HL-60 (cell line): ENCODE results near the gene CREB5.

Experiments
- CTCF ChIP-seq: IDR thresholded peaks from one replicate; pipeline ENCODE4 v1.5.1; 2011; ENCODE audit warnings: low read length, control low read depth, inconsistent platforms; ENCODE audit not compliant: insufficient read depth
- GABPA ChIP-seq: IDR thresholded peaks from 2 replicates; pipeline ENCODE4 v1.6.1; 2012; ENCODE audit warnings: low read depth
- POLR2AphosphoS5 ChIP-seq: IDR thresholded peaks from 2 replicates; pipeline ENCODE4 v1.6.1; 2012; ENCODE audit warnings: low read depth
- SPI1 ChIP-seq: IDR thresholded peaks from 2 replicates; pipeline ENCODE4 v1.6.1; 2012; ENCODE audit warnings: low read depth, mild to moderate bottlenecking, borderline replicate concordance
- TF ChIP-seq, protein P1 (sequence below): IDR thresholded peaks from 2 replicates; pipeline ENCODE4 v1.6.1; 2012; ENCODE audit warnings: low read depth; ENCODE audit not compliant: insufficient replicate concordance

- TF ChIP-seq CTCF (no peak), POLR2AphosphoS5 (no peak), SPI1 (no peak), GABPA (no peak)
- TF ChIP-seq, protein P1, sequence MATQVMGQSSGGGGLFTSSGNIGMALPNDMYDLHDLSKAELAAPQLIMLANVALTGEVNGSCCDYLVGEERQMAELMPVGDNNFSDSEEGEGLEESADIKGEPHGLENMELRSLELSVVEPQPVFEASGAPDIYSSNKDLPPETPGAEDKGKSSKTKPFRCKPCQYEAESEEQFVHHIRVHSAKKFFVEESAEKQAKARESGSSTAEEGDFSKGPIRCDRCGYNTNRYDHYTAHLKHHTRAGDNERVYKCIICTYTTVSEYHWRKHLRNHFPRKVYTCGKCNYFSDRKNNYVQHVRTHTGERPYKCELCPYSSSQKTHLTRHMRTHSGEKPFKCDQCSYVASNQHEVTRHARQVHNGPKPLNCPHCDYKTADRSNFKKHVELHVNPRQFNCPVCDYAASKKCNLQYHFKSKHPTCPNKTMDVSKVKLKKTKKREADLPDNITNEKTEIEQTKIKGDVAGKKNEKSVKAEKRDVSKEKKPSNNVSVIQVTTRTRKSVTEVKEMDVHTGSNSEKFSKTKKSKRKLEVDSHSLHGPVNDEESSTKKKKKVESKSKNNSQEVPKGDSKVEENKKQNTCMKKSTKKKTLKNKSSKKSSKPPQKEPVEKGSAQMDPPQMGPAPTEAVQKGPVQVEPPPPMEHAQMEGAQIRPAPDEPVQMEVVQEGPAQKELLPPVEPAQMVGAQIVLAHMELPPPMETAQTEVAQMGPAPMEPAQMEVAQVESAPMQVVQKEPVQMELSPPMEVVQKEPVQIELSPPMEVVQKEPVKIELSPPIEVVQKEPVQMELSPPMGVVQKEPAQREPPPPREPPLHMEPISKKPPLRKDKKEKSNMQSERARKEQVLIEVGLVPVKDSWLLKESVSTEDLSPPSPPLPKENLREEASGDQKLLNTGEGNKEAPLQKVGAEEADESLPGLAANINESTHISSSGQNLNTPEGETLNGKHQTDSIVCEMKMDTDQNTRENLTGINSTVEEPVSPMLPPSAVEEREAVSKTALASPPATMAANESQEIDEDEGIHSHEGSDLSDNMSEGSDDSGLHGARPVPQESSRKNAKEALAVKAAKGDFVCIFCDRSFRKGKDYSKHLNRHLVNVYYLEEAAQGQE, result no peak
Measured at GRCh38 chr7:28556671-28557070, 144.4 kb downstream of the CREB5 start.
